NOMO-1 (cell line): ENCODE data around the gene CALY.

Experiments
- DNase-seq, 2 experiments: peaks; one replicate each; lab custom pipeline; 2025; ENCODE audit not compliant: unreplicated experiment in 2 of 2; lab: John Stamatoyannopoulos, UW

Gene CALY

GRCh38 chr10:133274751-133275683 lies 61.7 kb downstream of the CALY start:
- DNase-seq = peak; percentile 57 to 76
